Right renal pelvis (tissue), 4 donors: Measurements from ENCODE around the gene TCHH. TPM values are rescaled to one million over a fixed set of nuclear protein-coding genes. Genes with fewer than 3 reads are reported as not detected.
"Not testable (repeated sequence)": the region's sequence is repeated elsewhere in the genome, so short reads cannot be mapped to it uniquely, and the experiment has no call there.

Experiments used
- DNase-seq, 4 donors: peaks; one replicate each; pipeline ENCODE4 v3.0.0-alpha.2; 2013; ENCODE audit warnings: low read depth in 4 of 4, low spot score in 3 of 4, missing footprints in 1 of 4
- polyA plus RNA-seq, 4 donors: library from polyadenylated mRNA; unstranded; fragments of 120-200 nt; gene quantifications; one replicate each; pipeline ENCODE4 v1.2.1, GENCODE V29; 2013; ENCODE audit not compliant: insufficient read length in 4 of 4

Gene TCHH, protein sequence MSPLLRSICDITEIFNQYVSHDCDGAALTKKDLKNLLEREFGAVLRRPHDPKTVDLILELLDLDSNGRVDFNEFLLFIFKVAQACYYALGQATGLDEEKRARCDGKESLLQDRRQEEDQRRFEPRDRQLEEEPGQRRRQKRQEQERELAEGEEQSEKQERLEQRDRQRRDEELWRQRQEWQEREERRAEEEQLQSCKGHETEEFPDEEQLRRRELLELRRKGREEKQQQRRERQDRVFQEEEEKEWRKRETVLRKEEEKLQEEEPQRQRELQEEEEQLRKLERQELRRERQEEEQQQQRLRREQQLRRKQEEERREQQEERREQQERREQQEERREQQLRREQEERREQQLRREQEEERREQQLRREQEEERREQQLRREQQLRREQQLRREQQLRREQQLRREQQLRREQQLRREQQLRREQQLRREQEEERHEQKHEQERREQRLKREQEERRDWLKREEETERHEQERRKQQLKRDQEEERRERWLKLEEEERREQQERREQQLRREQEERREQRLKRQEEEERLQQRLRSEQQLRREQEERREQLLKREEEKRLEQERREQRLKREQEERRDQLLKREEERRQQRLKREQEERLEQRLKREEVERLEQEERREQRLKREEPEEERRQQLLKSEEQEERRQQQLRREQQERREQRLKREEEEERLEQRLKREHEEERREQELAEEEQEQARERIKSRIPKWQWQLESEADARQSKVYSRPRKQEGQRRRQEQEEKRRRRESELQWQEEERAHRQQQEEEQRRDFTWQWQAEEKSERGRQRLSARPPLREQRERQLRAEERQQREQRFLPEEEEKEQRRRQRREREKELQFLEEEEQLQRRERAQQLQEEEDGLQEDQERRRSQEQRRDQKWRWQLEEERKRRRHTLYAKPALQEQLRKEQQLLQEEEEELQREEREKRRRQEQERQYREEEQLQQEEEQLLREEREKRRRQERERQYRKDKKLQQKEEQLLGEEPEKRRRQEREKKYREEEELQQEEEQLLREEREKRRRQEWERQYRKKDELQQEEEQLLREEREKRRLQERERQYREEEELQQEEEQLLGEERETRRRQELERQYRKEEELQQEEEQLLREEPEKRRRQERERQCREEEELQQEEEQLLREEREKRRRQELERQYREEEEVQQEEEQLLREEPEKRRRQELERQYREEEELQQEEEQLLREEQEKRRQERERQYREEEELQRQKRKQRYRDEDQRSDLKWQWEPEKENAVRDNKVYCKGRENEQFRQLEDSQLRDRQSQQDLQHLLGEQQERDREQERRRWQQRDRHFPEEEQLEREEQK (N-terminal part only)
- under 1 TPM in 3 of 4 donors, not detected in 1; 0.03 to 0.06 (median 0.05) TPM for polyA plus RNA-seq

- no peak for DNase-seq
Observed at GRCh38 chr1:152115344-152115743, at the start of gene TCHH. Gene TCHH, minus strand, starts transcription at chr1:152115444. Its CDS starts 1,364 bp downstream, at chr1:152114080.

- DNase-seq = no peak
Observed at GRCh38 chr1:152164517-152165136, 49.4 kb upstream of the TCHH start.

GRCh38 chr1:152162792-152163463, 47.7 kb upstream of the TCHH start:
- peak in 1 of 4 donors; percentile 5 for DNase-seq

DNA sequence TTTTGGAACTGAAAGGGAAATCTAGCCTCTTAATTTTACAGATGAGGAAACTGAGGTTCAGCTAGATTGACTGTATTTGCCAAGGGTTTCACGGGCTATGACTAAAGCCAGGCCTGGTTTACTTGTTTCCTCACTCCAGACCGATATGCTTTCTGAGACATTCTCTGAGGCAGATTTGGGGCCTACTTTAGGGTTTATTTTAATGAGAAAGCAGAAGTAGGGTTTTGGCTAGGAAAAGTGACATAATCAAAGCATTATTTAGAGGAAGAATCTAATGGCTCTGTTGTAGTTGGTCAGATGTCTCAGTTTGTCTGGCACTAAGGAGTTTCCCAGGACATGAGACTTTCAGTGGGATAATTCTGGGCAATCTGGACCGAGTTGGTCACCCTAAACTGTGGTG, 45.3 kb upstream of the TCHH start:
- DNase-seq = no peak

DNA sequence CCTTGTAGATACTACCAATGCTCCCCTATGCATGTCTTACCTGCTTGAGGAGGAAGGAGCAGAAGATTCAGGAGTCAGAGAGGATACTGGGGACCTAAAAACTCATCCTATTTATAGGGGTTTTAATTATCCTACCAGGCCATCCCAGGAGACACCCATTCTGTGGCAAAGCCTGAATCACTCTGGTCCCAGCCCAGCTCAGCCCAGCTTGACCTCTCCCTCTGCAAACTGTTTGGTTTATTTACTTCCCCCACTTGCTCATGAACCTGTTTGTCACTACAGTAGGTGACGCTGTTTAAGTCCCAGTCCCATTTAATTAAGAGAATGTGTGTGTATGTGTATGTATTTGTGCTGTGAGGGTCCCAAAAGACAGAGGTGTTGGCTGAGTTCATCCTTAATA, 43.9 kb upstream of the TCHH start, which contains the start of gene RPTN:
TSS of gene RPTN (minus strand) at position 85 of the 400 bp plus-strand sequence. CDS start 1,339 bp downstream, outside the sequence.
- no peak for DNase-seq

- DNase-seq = no peak
Observed at GRCh38 chr1:152153996-152154395, 38.8 kb upstream of the TCHH start.

GRCh38 chr1:152151646-152152045, 36.4 kb upstream of the TCHH start:
- no peak for DNase-seq

DNA sequence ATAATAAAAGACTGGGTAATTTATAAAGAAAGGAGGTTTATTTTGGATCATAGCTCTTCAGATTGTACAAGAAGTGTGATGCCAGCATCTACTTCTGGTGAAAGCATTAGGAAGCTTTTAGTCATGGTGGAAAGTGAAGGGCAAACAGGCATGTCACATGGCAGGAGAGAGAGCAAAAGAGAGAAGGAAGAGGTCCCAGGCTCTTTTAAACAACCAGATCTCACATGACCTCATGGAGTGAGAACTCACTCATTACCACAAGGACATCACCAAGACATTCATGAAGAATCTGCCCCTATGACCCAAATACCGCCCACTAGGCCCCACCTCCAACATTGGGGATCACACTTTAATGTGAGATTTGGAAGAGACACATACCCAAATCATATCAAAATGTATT, 33.7 kb upstream of the TCHH start:
- DNase-seq = no peak

GRCh38 chr1:152148051-152148450, 32.8 kb upstream of the TCHH start:
- DNase-seq = no peak

GRCh38 chr1:152145769-152146168, 30.5 kb upstream of the TCHH start:
- no peak for DNase-seq

GRCh38 chr1:152144674-152145183, 29.5 kb upstream of the TCHH start:
- not testable (repeated sequence) for DNase-seq

DNA sequence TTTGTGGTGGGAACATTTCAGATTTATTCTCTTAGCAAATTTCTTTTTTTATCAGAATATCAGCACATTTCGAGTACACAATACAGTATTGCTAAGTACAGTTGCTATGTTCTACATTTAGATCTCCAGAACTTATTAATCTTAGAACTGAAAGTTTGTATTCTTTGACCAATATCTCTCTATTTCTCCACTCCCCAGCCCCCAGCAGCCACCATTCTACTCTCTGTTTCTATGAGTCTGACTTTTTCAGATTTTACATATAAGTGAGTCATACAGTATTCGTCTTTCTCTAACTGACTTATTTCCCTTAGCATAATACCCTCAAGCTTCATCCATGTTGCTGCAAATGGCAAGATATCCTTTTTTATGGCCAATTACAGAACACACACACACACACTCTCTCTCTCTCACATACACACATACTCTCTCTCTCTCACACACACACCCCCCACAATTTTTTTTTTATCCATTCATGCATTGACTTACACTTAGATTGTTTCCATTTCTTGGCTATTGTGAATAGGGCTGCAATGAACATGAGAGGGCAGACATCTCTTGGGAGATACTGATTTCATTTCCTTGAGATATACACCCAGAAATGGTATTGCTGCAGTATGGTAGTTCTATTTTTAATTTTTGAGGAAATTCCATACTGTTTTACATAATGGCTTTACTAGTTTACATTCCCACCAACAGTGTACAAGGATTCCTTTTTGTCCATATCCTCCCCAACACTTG, 28.1 kb upstream of the TCHH start:
- no peak for DNase-seq

- peak; percentile 30 to 45 (median 44) for DNase-seq
Observed at GRCh38 chr1:152141971-152142584, 26.8 kb upstream of the TCHH start.

- no peak for DNase-seq
Observed at GRCh38 chr1:152137215-152137614, 22.0 kb upstream of the TCHH start.

DNA sequence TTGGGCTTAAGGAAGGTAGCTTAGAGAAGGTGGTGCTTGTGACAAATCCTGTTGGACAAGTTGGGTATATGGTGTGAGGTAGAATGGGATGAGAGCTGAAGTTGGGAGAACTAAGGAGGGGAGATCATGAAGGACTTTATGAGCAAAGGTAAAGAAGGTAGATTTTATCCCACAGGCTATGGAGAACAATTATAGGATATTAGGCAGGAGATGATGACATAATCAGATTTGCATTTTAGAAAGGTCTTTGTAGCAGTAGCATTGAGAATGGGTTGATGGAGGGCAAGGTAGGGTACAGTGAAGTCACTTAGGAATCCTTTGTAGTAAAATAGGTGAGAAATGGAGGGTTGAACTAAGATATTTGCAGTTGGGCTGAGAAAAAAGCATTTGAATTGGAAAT, 14.9 kb upstream of the TCHH start:
- DNase-seq = no peak

GRCh38 chr1:152127673-152128072, 12.4 kb upstream of the TCHH start:
- DNase-seq = no peak

GRCh38 chr1:152125834-152126443, 10.7 kb upstream of the TCHH start:
- DNase-seq = no peak

GRCh38 chr1:152118915-152119314, 3.7 kb upstream of the TCHH start:
- no peak for DNase-seq
